ENCODE data around the gene ADAP1.
A peak's percentile ranks its signal among the peaks of the same experiment; 100 is the strongest.

The ADAP1 gene

DNA sequence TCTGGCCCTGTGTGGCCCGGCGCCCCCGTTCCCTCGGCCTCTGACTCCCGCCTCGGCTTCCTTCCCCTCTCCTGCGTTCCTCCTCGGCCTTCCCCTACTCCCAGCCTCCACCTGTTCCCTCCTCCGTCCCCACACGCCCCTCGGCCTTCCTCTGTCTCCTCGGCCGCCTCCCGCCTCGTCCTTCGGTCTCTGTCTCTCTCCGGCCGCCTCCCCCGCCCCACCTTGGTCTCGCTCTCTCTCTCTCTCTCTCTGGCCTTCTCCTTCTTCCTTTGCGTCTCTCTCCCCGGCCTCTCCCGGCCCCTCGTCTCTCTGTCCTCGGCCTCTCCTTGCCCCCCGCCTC, 77.5 kb downstream of the ADAP1 start (continued):
- no peak; the same call in 1 of the 2 replicates for TF ChIP-seq ZNF768 (tag by site-specific recombination; IDR thresholded peaks at IDR 0.05)
- peak; percentile 11; the same call in 1 of the 2 replicates for TF ChIP-seq KLF17 (tag by site-specific recombination; IDR thresholded peaks at IDR 0.05)
- peak; percentile 78 for TF ChIP-seq SP2 (tag by site-specific recombination; IDR thresholded peaks at IDR 0.05)
- TF ChIP-seq PRDM6 (tag by site-specific recombination; IDR thresholded peaks at IDR 0.05) = no peak
- TF ChIP-seq BCL11B (tag by site-specific recombination; IDR thresholded peaks at IDR 0.05; ENCODE audit: low read depth) = peak; percentile 78
- no peak for TF ChIP-seq ZNF121 (tag by site-specific recombination; IDR thresholded peaks at IDR 0.05)
- TF ChIP-seq KLF7 (tag by site-specific recombination; IDR thresholded peaks at IDR 0.05; ENCODE audit: borderline replicate concordance) = 0 out of 2 replicates have a peak, but pooled peaks have one; percentile 29
- peak; percentile 76; the same call in 1 of the 2 replicates for TF ChIP-seq ZSCAN23 (tag by site-specific recombination; IDR thresholded peaks at IDR 0.05)
- 0 out of 2 replicates have a peak, but pooled peaks have one; percentile 40 for TF ChIP-seq ZNF24 (tag by site-specific recombination; IDR thresholded peaks at IDR 0.05)
- TF ChIP-seq ZNF518A (tag by site-specific recombination; conservative IDR thresholded peaks at IDR 0.05; ENCODE audit: low read depth) = peak; percentile 13; the same call in 1 of the 2 replicates
- TF ChIP-seq ZBTB8A (tag by site-specific recombination; IDR thresholded peaks at IDR 0.05) = peak; percentile 92
- TF ChIP-seq TCF7L2 (IDR thresholded peaks at IDR 0.05; ENCODE audit: borderline replicate concordance, low read depth, low read length) = no peak
- 0 out of 2 replicates have a peak, but pooled peaks have one; percentile 75 for TF ChIP-seq ZNF175 (tag by site-specific recombination; IDR thresholded peaks at IDR 0.05)
- TF ChIP-seq ZNF544 (tag by site-specific recombination; IDR thresholded peaks at IDR 0.05) = no peak
- TF ChIP-seq ZBTB48 (tag by site-specific recombination; IDR thresholded peaks at IDR 0.05) = peak; percentile 65
- peak; percentile 59 for TF ChIP-seq ZNF600 (tag by site-specific recombination; IDR thresholded peaks at IDR 0.05)
- TF ChIP-seq OVOL3 (tag by site-specific recombination; IDR thresholded peaks at IDR 0.05) = no peak

- peaks cover 0 to 38% of the 10 kb centered on the region in 2 experiments; a peak in 1 of 3 replicates for H3K36me3 ChIP-seq (ENCODE audit: control insufficient read depth in 2 of 2, insufficient read depth in 1 of 2, low read length in 2 of 2)
- ChIA-PET POLR2A (interaction anchor here (0.6 to 0.7 kb wide), 3 partner anchors 63 to 107 kb away, joined by 3 read pairs; partner anchors contain the start of gene COX19), CTCF (interaction anchor here (0.6 to 1.4 kb wide), 5 partner anchors 17 to 100 kb away, joined by 3 to 5 read pairs (median 3); partner anchors contain the start of gene COX19)
- H3K4me1 ChIP-seq (ENCODE audit: control insufficient read depth, insufficient read depth, low read length) = no peaks in the 10 kb centered on the region
- no peaks in the 10 kb centered on the region for H3K9me3 ChIP-seq (ENCODE audit: control insufficient read depth, insufficient read depth, low read depth, low read length)
- peak within 1 kb of the TSS; percentile 94 for H3K4me3 ChIP-seq (ENCODE audit: low read depth, low read length)
- peak within 1 kb of the TSS; percentile 80 for H3K27ac ChIP-seq (ENCODE audit: extremely low read depth, low read depth, low read length)
- TF ChIP-seq ZNF600 (tag by site-specific recombination; IDR thresholded peaks at IDR 0.05) = no peak
- no peak for TF ChIP-seq ZNF221 (tag by site-specific recombination; IDR thresholded peaks at IDR 0.05; ENCODE audit: borderline replicate concordance)
- TF ChIP-seq GLIS2 (tag by site-specific recombination; IDR thresholded peaks at IDR 0.05) = no peak
- TF ChIP-seq ZXDB (tag by site-specific recombination; IDR thresholded peaks at IDR 0.05) = peak; percentile 27; the same call in 1 of the 2 replicates
- TF ChIP-seq, protein P1, sequence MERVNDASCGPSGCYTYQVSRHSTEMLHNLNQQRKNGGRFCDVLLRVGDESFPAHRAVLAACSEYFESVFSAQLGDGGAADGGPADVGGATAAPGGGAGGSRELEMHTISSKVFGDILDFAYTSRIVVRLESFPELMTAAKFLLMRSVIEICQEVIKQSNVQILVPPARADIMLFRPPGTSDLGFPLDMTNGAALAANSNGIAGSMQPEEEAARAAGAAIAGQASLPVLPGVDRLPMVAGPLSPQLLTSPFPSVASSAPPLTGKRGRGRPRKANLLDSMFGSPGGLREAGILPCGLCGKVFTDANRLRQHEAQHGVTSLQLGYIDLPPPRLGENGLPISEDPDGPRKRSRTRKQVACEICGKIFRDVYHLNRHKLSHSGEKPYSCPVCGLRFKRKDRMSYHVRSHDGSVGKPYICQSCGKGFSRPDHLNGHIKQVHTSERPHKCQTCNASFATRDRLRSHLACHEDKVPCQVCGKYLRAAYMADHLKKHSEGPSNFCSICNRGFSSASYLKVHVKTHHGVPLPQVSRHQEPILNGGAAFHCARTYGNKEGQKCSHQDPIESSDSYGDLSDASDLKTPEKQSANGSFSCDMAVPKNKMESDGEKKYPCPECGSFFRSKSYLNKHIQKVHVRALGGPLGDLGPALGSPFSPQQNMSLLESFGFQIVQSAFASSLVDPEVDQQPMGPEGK (tag by site-specific recombination; IDR thresholded peaks at IDR 0.05) = peak; percentile 36
- no peak for TF ChIP-seq ZNF2 (tag by site-specific recombination; IDR thresholded peaks at IDR 0.05)
- TF ChIP-seq ZNF785 (tag by site-specific recombination; IDR thresholded peaks at IDR 0.05) = no peak
- TF ChIP-seq ZNF211 (tag by site-specific recombination; IDR thresholded peaks at IDR 0.05; ENCODE audit: low read depth) = no peak
- TF ChIP-seq ZNF433 (tag by site-specific recombination; IDR thresholded peaks at IDR 0.05; ENCODE audit: low read depth) = no peak
- peak; percentile 48; the same call in 1 of the 2 replicates for TF ChIP-seq ZFP69B (tag by site-specific recombination; IDR thresholded peaks at IDR 0.05)
Observed at GRCh38 chr7:876077-876971, 78.2 kb downstream of the ADAP1 start, which contains the start of gene GET4. Gene GET4, plus strand, starts transcription at chr7:876554. Its CDS starts 92 bp downstream, at chr7:876646.
